ENCODE data around the gene BFSP1.

Gene BFSP1

GRCh38 chr20:17491488-17491887 lies 39.7 kb downstream of the BFSP1 start:
- no peak for TF ChIP-seq CTCF (IDR thresholded peaks at IDR 0.05; ENCODE audit: low read length, missing control alignments)
- H3K4me3 ChIP-seq (replicated peaks; ENCODE audit: low read depth, low read length): no peak overlapping the region
- DNase-seq (ENCODE audit: low read depth): no peak

GRCh38 chr20:17491041-17491440 lies 40.1 kb downstream of the BFSP1 start:
- no peak for TF ChIP-seq CTCF (IDR thresholded peaks at IDR 0.05; ENCODE audit: low read length, missing control alignments)
- DNase-seq (ENCODE audit: low read depth): no peak
- no peak overlapping the region for H3K4me3 ChIP-seq (replicated peaks; ENCODE audit: low read depth, low read length)

GRCh38 chr20:17490501-17490900 lies 40.7 kb downstream of the BFSP1 start:
- no peak overlapping the region for H3K4me3 ChIP-seq (replicated peaks; ENCODE audit: low read depth, low read length)
- no peak for DNase-seq (ENCODE audit: low read depth)
- no peak for TF ChIP-seq CTCF (IDR thresholded peaks at IDR 0.05; ENCODE audit: low read length, missing control alignments)

GRCh38 chr20:17488916-17489600 lies 42.1 kb downstream of the BFSP1 start:
- TF ChIP-seq CTCF (IDR thresholded peaks at IDR 0.05; ENCODE audit: low read length, missing control alignments): no peak
- H3K4me3 ChIP-seq (replicated peaks; ENCODE audit: low read depth, low read length): no peak overlapping the region
- DNase-seq (ENCODE audit: low read depth): no peak

GRCh38 chr20:17485017-17485416 lies 46.2 kb downstream of the BFSP1 start:
- no peak overlapping the region for H3K4me3 ChIP-seq (replicated peaks; ENCODE audit: low read depth, low read length)
- no peak for TF ChIP-seq CTCF (IDR thresholded peaks at IDR 0.05; ENCODE audit: low read length, missing control alignments)
- no peak for DNase-seq (ENCODE audit: low read depth)

- no peak overlapping the region for H3K4me3 ChIP-seq (replicated peaks; ENCODE audit: low read depth, low read length)
- no peak for TF ChIP-seq CTCF (IDR thresholded peaks at IDR 0.05; ENCODE audit: low read length, missing control alignments)
- no peak for DNase-seq (ENCODE audit: low read depth)
Measured at GRCh38 chr20:17482536-17482935, 48.6 kb downstream of the BFSP1 start.

GRCh38 chr20:17481661-17482060 lies 49.5 kb downstream of the BFSP1 start:
- DNase-seq (ENCODE audit: low read depth): no peak
- no peak for TF ChIP-seq CTCF (IDR thresholded peaks at IDR 0.05; ENCODE audit: low read length, missing control alignments)
- H3K4me3 ChIP-seq (replicated peaks; ENCODE audit: low read depth, low read length): no peak overlapping the region

All from fibroblast of pulmonary artery (primary cell).